Activated CD4-positive, alpha-beta T cell treated with anti-CD3 and anti-CD28 coated beads for 36 hours (primary cell): ENCODE data around the gene GPR68. TPM values are rescaled to one million over a fixed set of nuclear protein-coding genes. Genes with fewer than 3 reads are reported as not detected.
"Not testable (repeated sequence)": the region's sequence is repeated elsewhere in the genome, so short reads cannot be mapped to it uniquely, and the experiment has no call there.

Source experiments
- ATAC-seq: fragments of 200-7000 bp; cut with Tn5 transposase; one replicate; pipeline ENCODE4 v1.10.0; 2021; ENCODE audit warnings: mild to moderate bottlenecking, moderate library complexity
- CTCF ChIA-PET: fragments of 350-600 bp; sonication (Branson Sonifier 250); formaldehyde crosslinking; loops from one replicate; lab custom pipeline; 2021; ENCODE audit warnings: antibody characterized with exemption; lab: Charles Lee
- POLR2A ChIA-PET: fragments of 350-600 bp; sonication (Branson Sonifier 250); formaldehyde crosslinking; loops from one replicate; lab custom pipeline; 2021; ENCODE audit warnings: antibody characterized with exemption, inconsistent platforms; lab: Charles Lee
- DNase-seq: peaks from one replicate; pipeline ENCODE4 v3.0.0-alpha.2; 2020
- H3K27ac Mint-ChIP-seq: one replicate; pipeline ENCODE4 v1.8.0; 2021; ENCODE audit warnings: mixed read lengths
- H3K27me3 Mint-ChIP-seq: one replicate; pipeline ENCODE4 v1.8.0; 2021; ENCODE audit warnings: mixed read lengths
- H3K36me3 Mint-ChIP-seq: one replicate; pipeline ENCODE4 v1.8.0; 2021; ENCODE audit warnings: low read depth, mixed read lengths
- H3K4me1 Mint-ChIP-seq: one replicate; pipeline ENCODE4 v1.8.0; 2021; ENCODE audit warnings: mixed read lengths
- H3K4me3 Mint-ChIP-seq: one replicate; pipeline ENCODE4 v1.8.0; 2021; ENCODE audit warnings: mild to moderate bottlenecking, moderate library complexity, mixed read lengths
- H3K9me3 Mint-ChIP-seq: one replicate; pipeline ENCODE4 v1.8.0; 2021; ENCODE audit warnings: low read depth, mixed read lengths
- intact Hi-C, 2 experiments: fragments of 100-400 bp; cut with DNase I in 1 of 2; cut with micrococcal nuclease in 1 of 2; formaldehyde crosslinking; loops; one replicate each; pipeline versions ENCODE4 v1.14.2 to v1.15.1; 2022 to 2024; cut with DNase I, micrococcal nuclease
- total RNA-seq, 2 experiments: library from RNA; stranded (reverse); gene quantifications; one replicate each; pipeline ENCODE4 v1.2.3, GENCODE V29; 2021

The GPR68 gene
- total RNA-seq, 2 experiments from 2014 or later, result 9.4 to 11.2 TPM

GRCh38 chr14:91200802-91201201 lies 43.7 kb downstream of the GPR68 start:
- H3K27me3 Mint-ChIP-seq, intact Hi-C loops, H3K4me3 Mint-ChIP-seq, DNase-seq, H3K27ac Mint-ChIP-seq, POLR2A ChIA-PET, ATAC-seq, H3K9me3 Mint-ChIP-seq: not testable (repeated sequence)
- peaks cover 57% of the 10 kb centered on the region for H3K36me3 Mint-ChIP-seq
- peaks cover 21% of the 10 kb centered on the region for H3K4me1 Mint-ChIP-seq
- CTCF ChIA-PET, result interaction anchor here (0.7 to 1.1 kb wide), 2 partner anchors 19 to 24 kb away, joined by 4 to 5 read pairs; no protein-coding TSS in a partner anchor

- Mint-ChIP-seq H3K27me3 (no peaks in the 10 kb centered on the region), H3K36me3 (peaks cover 51% of the 10 kb centered on the region), H3K9me3 (peaks cover 9% of the 10 kb centered on the region), H3K27ac (no peak overlapping the region), H3K4me3 (no peak overlapping the region), H3K4me1 (peaks cover 27% of the 10 kb centered on the region)
- POLR2A ChIA-PET, result interaction anchor here (0.7 kb wide), 1 partner anchor 481 kb away, joined by 5 read pairs; no protein-coding TSS in a partner anchor
- DNase-seq (no peak), ATAC-seq (no peak)
- intact Hi-C loops, result no loop called here
- CTCF ChIA-PET, result no interaction called here
Measured at GRCh38 chr14:91197631-91198030, 46.9 kb downstream of the GPR68 start.

GRCh38 chr14:91195881-91196280 lies 48.6 kb downstream of the GPR68 start:
- peaks cover 7% of the 10 kb centered on the region for H3K9me3 Mint-ChIP-seq
- H3K36me3 Mint-ChIP-seq, result peaks cover 56% of the 10 kb centered on the region
- no peak for ATAC-seq
- no peak overlapping the region for H3K27ac Mint-ChIP-seq
- CTCF ChIA-PET, result interaction anchor here (0.6 kb wide), 1 partner anchor 213 kb away, joined by 4 read pairs; no protein-coding TSS in a partner anchor
- intact Hi-C loops, result no loop called here
- no peaks in the 10 kb centered on the region for H3K27me3 Mint-ChIP-seq
- no peak overlapping the region for H3K4me3 Mint-ChIP-seq
- H3K4me1 Mint-ChIP-seq, result peaks cover 22% of the 10 kb centered on the region
- POLR2A ChIA-PET, result no interaction called here
- no peak for DNase-seq

- Mint-ChIP-seq H3K36me3 (peaks cover 58% of the 10 kb centered on the region), H3K27ac (peak overlapping the region; percentile 49), H3K4me1 (peaks cover 22% of the 10 kb centered on the region), H3K9me3 (no peaks in the 10 kb centered on the region), H3K4me3 (no peak overlapping the region), H3K27me3 (no peaks in the 10 kb centered on the region)
- DNase-seq, result no peak
- intact Hi-C loops, result no loop called here
- CTCF ChIA-PET, result interaction anchor here (0.7 to 2.0 kb wide), 6 partner anchors 9 to 80 kb away, joined by 3 to 10 read pairs (median 4); partner anchors contain the start of gene DGLUCY
- POLR2A ChIA-PET, result interaction anchor here (1.6 kb wide), 1 partner anchor 36 kb away, joined by 3 read pairs; no protein-coding TSS in a partner anchor
- no peak for ATAC-seq
Measured at GRCh38 chr14:91193069-91193468, 51.4 kb downstream of the GPR68 start.

GRCh38 chr14:91190853-91191252 lies 53.7 kb downstream of the GPR68 start:
- H3K9me3 Mint-ChIP-seq, result no peaks in the 10 kb centered on the region
- intact Hi-C loops, result no loop called here
- ChIA-PET POLR2A (no interaction called here), CTCF (no interaction called here)
- H3K4me1 Mint-ChIP-seq, result peaks cover 18% of the 10 kb centered on the region
- no peak overlapping the region for H3K27ac Mint-ChIP-seq
- no peak for ATAC-seq
- no peak for DNase-seq
- H3K4me3 Mint-ChIP-seq, result no peak overlapping the region
- H3K27me3 Mint-ChIP-seq, result no peaks in the 10 kb centered on the region
- H3K36me3 Mint-ChIP-seq, result peaks cover 53% of the 10 kb centered on the region

GRCh38 chr14:91187271-91187670 lies 57.2 kb downstream of the GPR68 start:
- ATAC-seq (no peak), DNase-seq (no peak)
- Mint-ChIP-seq H3K4me3 (no peak overlapping the region), H3K9me3 (no peaks in the 10 kb centered on the region), H3K27me3 (no peaks in the 10 kb centered on the region), H3K36me3 (peaks cover 50% of the 10 kb centered on the region), H3K4me1 (no peaks in the 10 kb centered on the region), H3K27ac (no peak overlapping the region)
- intact Hi-C loops, result no loop called here
- CTCF ChIA-PET, result interaction anchor here (0.7 kb wide), 1 partner anchor 14 kb away, joined by 3 read pairs; no protein-coding TSS in a partner anchor
- POLR2A ChIA-PET, result no interaction called here

GRCh38 chr14:91186515-91187066 lies 57.9 kb downstream of the GPR68 start:
- Mint-ChIP-seq H3K27ac (no peak overlapping the region), H3K4me1 (no peaks in the 10 kb centered on the region), H3K27me3 (no peaks in the 10 kb centered on the region), H3K36me3 (peaks cover 48% of the 10 kb centered on the region), H3K4me3 (no peak overlapping the region), H3K9me3 (no peaks in the 10 kb centered on the region)
- ChIA-PET CTCF (interaction anchor here (0.5 to 3.9 kb wide), 6 partner anchors 8 to 318 kb away, joined by 3 to 31 read pairs (median 3); no protein-coding TSS in a partner anchor), POLR2A (no interaction called here)
- intact Hi-C loops, result no loop called here
- DNase-seq (no peak), ATAC-seq (no peak)

- H3K4me3 Mint-ChIP-seq, result no peak overlapping the region
- H3K9me3 Mint-ChIP-seq, result no peaks in the 10 kb centered on the region
- DNase-seq, result no peak
- POLR2A ChIA-PET, result no interaction called here
- CTCF ChIA-PET, result interaction anchor here (0.5 to 3.9 kb wide), 7 partner anchors 9 to 319 kb away, joined by 3 to 31 read pairs (median 3); no protein-coding TSS in a partner anchor
- H3K27ac Mint-ChIP-seq, result no peak overlapping the region
- no peak for ATAC-seq
- intact Hi-C loops, result no loop called here
- no peaks in the 10 kb centered on the region for H3K27me3 Mint-ChIP-seq
- H3K36me3 Mint-ChIP-seq, result peaks cover 48% of the 10 kb centered on the region
- H3K4me1 Mint-ChIP-seq, result no peaks in the 10 kb centered on the region
Measured at GRCh38 chr14:91185721-91186120, 58.8 kb downstream of the GPR68 start.

GRCh38 chr14:91184559-91184958 lies 59.9 kb downstream of the GPR68 start:
- Mint-ChIP-seq H3K36me3 (peaks cover 42% of the 10 kb centered on the region), H3K4me3 (no peak overlapping the region), H3K27ac (no peak overlapping the region), H3K4me1 (no peaks in the 10 kb centered on the region), H3K9me3 (no peaks in the 10 kb centered on the region), H3K27me3 (no peaks in the 10 kb centered on the region)
- intact Hi-C loops, result no loop called here
- DNase-seq (no peak), ATAC-seq (no peak)
- CTCF ChIA-PET, result interaction anchor here (0.6 to 3.9 kb wide), 7 partner anchors 9 to 298 kb away, joined by 3 to 31 read pairs (median 4); no protein-coding TSS in a partner anchor
- POLR2A ChIA-PET, result no interaction called here

GRCh38 chr14:91182753-91183152 lies 61.8 kb downstream of the GPR68 start:
- H3K4me1 Mint-ChIP-seq, POLR2A ChIA-PET, H3K9me3 Mint-ChIP-seq, DNase-seq, H3K4me3 Mint-ChIP-seq, ATAC-seq, H3K27ac Mint-ChIP-seq, intact Hi-C loops, H3K27me3 Mint-ChIP-seq: not testable (repeated sequence)
- CTCF ChIA-PET, result interaction anchor here (3.9 kb wide), 1 partner anchor 8 kb away, joined by 31 read pairs; no protein-coding TSS in a partner anchor
- H3K36me3 Mint-ChIP-seq, result peaks cover 29% of the 10 kb centered on the region
